Liver (tissue), 9 donors: ENCODE results near the gene KRT6C. TPM values are rescaled to one million over a fixed set of nuclear protein-coding genes. Genes with fewer than 3 reads are reported as not detected.

Experiments used
- DNase-seq: peaks from one replicate; pipeline ENCODE4 v3.0.0-alpha.2; 2017; ENCODE audit warnings: low spot score
- H3K27ac ChIP-seq, 2 donors: one replicate each; pipeline ENCODE4 v1.7.0; 2013; ENCODE audit warnings: inconsistent platforms in 2 of 2, low read length in 2 of 2, control low read depth in 1 of 2, low read depth in 1 of 2, mild to moderate bottlenecking in 1 of 2
- H3K27me3 ChIP-seq, 4 donors: one replicate each; pipeline versions ENCODE4 v1.6.1 to v1.7.0; 2013; ENCODE audit warnings: low read length in 3 of 4, inconsistent platforms in 1 of 4, mild to moderate bottlenecking in 1 of 4, moderate library complexity in 1 of 4; ENCODE audit not compliant: control insufficient read depth in 4 of 4, insufficient read depth in 4 of 4
- H3K36me3 ChIP-seq, 4 donors: one replicate each; pipeline versions ENCODE4 v1.6.1 to v1.7.0; 2013; ENCODE audit warnings: low read length in 3 of 4, mild to moderate bottlenecking in 3 of 4, low read depth in 1 of 4, moderate library complexity in 1 of 4; ENCODE audit not compliant: control insufficient read depth in 4 of 4, insufficient read depth in 3 of 4
- H3K4me1 ChIP-seq, 4 donors: one replicate each; pipeline versions ENCODE4 v1.6.1 to v1.7.0; 2013; ENCODE audit warnings: low read length in 3 of 4, mild to moderate bottlenecking in 3 of 4, moderate library complexity in 1 of 4; ENCODE audit not compliant: control insufficient read depth in 4 of 4, insufficient read depth in 4 of 4
- H3K4me3 ChIP-seq, 3 donors: one replicate each; pipeline versions ENCODE4 v1.6.1 to v1.7.0; 2013; ENCODE audit warnings: low read length in 3 of 3, control low read depth in 1 of 3, low read depth in 1 of 3, mild to moderate bottlenecking in 1 of 3
- H3K9ac ChIP-seq, 2 donors: one replicate each; pipeline ENCODE4 v1.7.0; 2013; ENCODE audit warnings: low read length in 2 of 2, mild to moderate bottlenecking in 2 of 2, moderate library complexity in 2 of 2, control low read depth in 1 of 2, low read depth in 1 of 2
- H3K9me3 ChIP-seq, 4 donors: one replicate each; pipeline versions ENCODE4 v1.6.1 to v1.7.0; 2013; ENCODE audit warnings: low read length in 3 of 4; ENCODE audit not compliant: control insufficient read depth in 4 of 4
- CTCF ChIP-seq: fragments of 150-350 bp; IDR thresholded peaks from 2 replicates; pipeline ENCODE4 v1.5.1; 2017; ENCODE audit warnings: improper control_type of control experiment, low read depth, low read length; ENCODE audit not compliant: missing input control
- EGR1 ChIP-seq, 2 donors: IDR thresholded peaks; 2 replicates each; pipeline ENCODE4 v1.6.1; 2016 to 2018; ENCODE audit warnings: antibody characterized with exemption in 2 of 2, low read depth in 2 of 2
- FOXA1 ChIP-seq: IDR thresholded peaks from 2 replicates; pipeline ENCODE4 v1.6.1; 2016; ENCODE audit warnings: antibody characterized with exemption
- FOXA2 ChIP-seq: IDR thresholded peaks from 2 replicates; pipeline ENCODE4 v1.6.1; 2016; ENCODE audit warnings: antibody characterized with exemption
- GABPA ChIP-seq, 2 donors: IDR thresholded peaks in 1 of 2; conservative IDR thresholded peaks in 1 of 2; 2 replicates each; pipeline ENCODE4 v1.6.1; 2016; ENCODE audit warnings: antibody characterized with exemption in 2 of 2, mild to moderate bottlenecking in 1 of 2, moderate library complexity in 1 of 2
- HNF4A ChIP-seq, 2 donors: conservative IDR thresholded peaks; 2 replicates each; pipeline ENCODE4 v1.6.1; 2016; ENCODE audit warnings: antibody characterized with exemption in 2 of 2, mild to moderate bottlenecking in 2 of 2
- HNF4G ChIP-seq: IDR thresholded peaks from 2 replicates; pipeline ENCODE4 v1.6.1; 2016; ENCODE audit warnings: antibody characterized with exemption
- JUND ChIP-seq, 2 donors: IDR thresholded peaks; 2 replicates each; pipeline ENCODE4 v1.6.1; 2016; ENCODE audit warnings: antibody characterized with exemption in 2 of 2
- NR2F2 ChIP-seq: IDR thresholded peaks from 2 replicates; pipeline ENCODE4 v1.6.1; 2016; ENCODE audit warnings: antibody characterized with exemption
- RAD21 ChIP-seq, 2 donors: IDR thresholded peaks; 2 replicates each; pipeline ENCODE4 v1.6.1; 2016; ENCODE audit warnings: antibody characterized with exemption in 2 of 2, mild to moderate bottlenecking in 2 of 2
- REST ChIP-seq: IDR thresholded peaks from 2 replicates; pipeline ENCODE4 v1.6.1; 2016; ENCODE audit warnings: antibody characterized with exemption, mild to moderate bottlenecking
- RXRA ChIP-seq, 2 donors: IDR thresholded peaks; 2 replicates each; pipeline ENCODE4 v1.6.1; 2017 to 2018; ENCODE audit warnings: antibody characterized with exemption in 2 of 2, mild to moderate bottlenecking in 1 of 2
- SP1 ChIP-seq: IDR thresholded peaks from 2 replicates; pipeline ENCODE4 v1.6.1; 2018; ENCODE audit warnings: antibody characterized with exemption, mild to moderate bottlenecking
- TAF1 ChIP-seq: conservative IDR thresholded peaks from 2 replicates; pipeline ENCODE4 v1.6.1; 2016; ENCODE audit warnings: antibody characterized with exemption, mild to moderate bottlenecking
- YY1 ChIP-seq: IDR thresholded peaks from 2 replicates; pipeline ENCODE4 v1.6.1; 2016; ENCODE audit warnings: antibody characterized with exemption, mild to moderate bottlenecking
- ZBTB33 ChIP-seq: IDR thresholded peaks from 2 replicates; pipeline ENCODE4 v1.6.1; 2016; ENCODE audit warnings: antibody characterized with exemption
- WGBS: extraction: QIAGEN DNeasy Blood & Tissue Kit; methylation state at CpG from one replicate; pipeline ENCODE4 v1.1.7; 2013; 5-methylcytosine and 5-hydroxymethylcytosine counted together
- polyA plus RNA-seq, 2 donors: library from polyadenylated mRNA; stranded (reverse) in 1 of 2; unstranded in 1 of 2; fragments of 200-250 nt in 1 of 2; fragments of >200 nt in 1 of 2; fragmentation: Nextera tagmentation in 1 of 2; extraction: Ambion mirVana in 1 of 2; gene quantifications; one replicate each; pipeline versions ENCODE4 v1.2.1 to v1.2.3, GENCODE V29; 2013 to 2015
- total RNA-seq, 2 donors: library from RNA; depleted of rRNA; stranded (reverse); fragments of >200 nt; gene quantifications; one replicate each; pipeline ENCODE4 v1.2.3, GENCODE V29; 2014
- TF ChIP-seq, protein P1 (sequence below): IDR thresholded peaks from 2 replicates; pipeline ENCODE4 v1.6.1; 2016; ENCODE audit warnings: antibody characterized with exemption
- TF ChIP-seq, protein P2 (sequence below): IDR thresholded peaks from 2 replicates; pipeline ENCODE4 v1.6.1; 2016; ENCODE audit warnings: antibody characterized with exemption
- donor health status: healthy.
- donor health status: healthy.
- donor health status: healthy.
- donor health status: healthy.
- donor health status: healthy.

The KRT6C gene
- total and polyA plus RNA-seq, 4 donors = 0.61 TPM; not detected in 3

GRCh38 chr12:52497975-52498374, 24.4 kb upstream of the KRT6C start:
- peaks cover 0 to 9% (median 0%) of the 10 kb centered on the region in 4 donors for H3K27me3 ChIP-seq
- H3K4me3 ChIP-seq = no peak overlapping the region
- no peak overlapping the region for H3K9ac ChIP-seq
- no peak for DNase-seq
- 89% methylated on average over 7 of the region's 7 CpGs for WGBS
- no peaks in the 10 kb centered on the region for H3K36me3 ChIP-seq
- TF ChIP-seq FOXA2 = no peak
- TF ChIP-seq, protein P1, sequence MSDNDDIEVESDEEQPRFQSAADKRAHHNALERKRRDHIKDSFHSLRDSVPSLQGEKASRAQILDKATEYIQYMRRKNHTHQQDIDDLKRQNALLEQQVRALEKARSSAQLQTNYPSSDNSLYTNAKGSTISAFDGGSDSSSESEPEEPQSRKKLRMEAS = no peak
- no peak for TF ChIP-seq EGR1 (IDR thresholded peaks at IDR 0.05; ENCODE audit: low read depth in 2 of 2)
- TF ChIP-seq RXRA (IDR thresholded peaks at IDR 0.05) = no peak
- no peak for TF ChIP-seq RAD21 (IDR thresholded peaks at IDR 0.05)
- no peak for TF ChIP-seq REST
- TF ChIP-seq TAF1 = no peak
- no peak for TF ChIP-seq HNF4A (conservative IDR thresholded peaks at IDR 0.05)
- H3K4me1 ChIP-seq = no peaks in the 10 kb centered on the region
- no peak overlapping the region for H3K27ac ChIP-seq
- H3K9me3 ChIP-seq = peaks cover 0 to 5% (median 0%) of the 10 kb centered on the region in 4 donors

- H3K36me3 ChIP-seq = no peaks in the 10 kb centered on the region
- H3K4me1 ChIP-seq = no peaks in the 10 kb centered on the region
- no peak overlapping the region for H3K4me3 ChIP-seq
- H3K9me3 ChIP-seq = no peaks in the 10 kb centered on the region
- 85% methylated on average over 4 of the region's 4 CpGs for WGBS
- no peak for TF ChIP-seq NR2F2
- TF ChIP-seq JUND (IDR thresholded peaks at IDR 0.05) = no peak
- TF ChIP-seq ZBTB33 = no peak
- TF ChIP-seq SP1 = no peak
- TF ChIP-seq, protein P1 = no peak
- TF ChIP-seq RXRA (IDR thresholded peaks at IDR 0.05) = no peak
- no peak for TF ChIP-seq RAD21 (IDR thresholded peaks at IDR 0.05)
- no peak for TF ChIP-seq HNF4A (conservative IDR thresholded peaks at IDR 0.05)
- TF ChIP-seq REST = no peak
- TF ChIP-seq YY1 = no peak
- no peak for TF ChIP-seq FOXA1
- no peak for TF ChIP-seq FOXA2
- no peak for TF ChIP-seq HNF4G
- no peak for TF ChIP-seq EGR1 (IDR thresholded peaks at IDR 0.05; ENCODE audit: low read depth in 2 of 2)
- TF ChIP-seq, protein P2, sequence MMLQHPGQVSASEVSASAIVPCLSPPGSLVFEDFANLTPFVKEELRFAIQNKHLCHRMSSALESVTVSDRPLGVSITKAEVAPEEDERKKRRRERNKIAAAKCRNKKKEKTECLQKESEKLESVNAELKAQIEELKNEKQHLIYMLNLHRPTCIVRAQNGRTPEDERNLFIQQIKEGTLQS = no peak
- no peak for TF ChIP-seq CTCF
- TF ChIP-seq GABPA (IDR thresholded peaks at IDR 0.05 in 1 of 2, conservative IDR thresholded peaks at IDR 0.05 in 1 of 2) = no peak
- no peak for TF ChIP-seq TAF1
- DNase-seq = no peak
- no peak overlapping the region for H3K9ac ChIP-seq
- no peak overlapping the region for H3K27ac ChIP-seq
- peaks cover 0 to 9% (median 0%) of the 10 kb centered on the region in 4 donors for H3K27me3 ChIP-seq
Measured at GRCh38 chr12:52496590-52497071, 23.0 kb upstream of the KRT6C start.
